Measurements from ENCODE around the gene ORAI3.

Gene ORAI3

GRCh38 chr16:30992276-30992780 is 43.5 kb downstream of the ORAI3 start:
- DNase-seq (ENCODE audit: low read depth): no peak

- DNase-seq (ENCODE audit: low read depth): no peak
These were observed 44.3 kb downstream of the ORAI3 start for GRCh38 chr16:30992931-30993816.

- no peak for DNase-seq (ENCODE audit: low read depth)
These were observed 47.1 kb downstream of the ORAI3 start for GRCh38 chr16:30995927-30996323.

- DNase-seq (ENCODE audit: low read depth): peak; percentile 29
These were observed 47.6 kb downstream of the ORAI3 start for GRCh38 chr16:30996324-30996984.

GRCh38 chr16:30996985-30997724 is 48.3 kb downstream of the ORAI3 start:
- peak; percentile 87 for DNase-seq (ENCODE audit: low read depth)

- DNase-seq (ENCODE audit: low read depth): peak; percentile 94
These were observed 49.1 kb downstream of the ORAI3 start for GRCh38 chr16:30997725-30998711.

- DNase-seq (ENCODE audit: low read depth): peak; percentile 28
These were observed 50.2 kb downstream of the ORAI3 start for GRCh38 chr16:30998852-30999761.

- no peak for DNase-seq (ENCODE audit: low read depth)
These were observed 52.0 kb downstream of the ORAI3 start for GRCh38 chr16:31000671-31001382.

- DNase-seq (ENCODE audit: low read depth): no peak
These were observed 52.8 kb downstream of the ORAI3 start for GRCh38 chr16:31001507-31002249.

- DNase-seq (ENCODE audit: low read depth): no peak
These were observed 53.4 kb downstream of the ORAI3 start for GRCh38 chr16:31002250-31002700.

- no peak for DNase-seq (ENCODE audit: low read depth)
These were observed 54.0 kb downstream of the ORAI3 start for GRCh38 chr16:31002862-31003341.

GRCh38 chr16:31003744-31004143 is 54.9 kb downstream of the ORAI3 start:
- no peak for DNase-seq (ENCODE audit: low read depth)

Data from EH (cell line).